ENCODE measurements around the gene AMPD3. TPM values are rescaled to one million over a fixed set of nuclear protein-coding genes. Genes with fewer than 3 reads are reported as not detected.

The AMPD3 gene
- polyA plus RNA-seq, 1 donor from 2014 or later: not detected

GRCh38 chr11:10524471-10524870 is 69.4 kb downstream of the AMPD3 start:
- Histone ChIP-seq H3K9me3 (ENCODE audit: low read length) (no peaks in the 10 kb centered on the region), H3K27ac (ENCODE audit: low read length) (no peak overlapping the region)

More at GRCh38 chr11:10524471-10524870, 69.4 kb downstream of the AMPD3 start:
- H3K4me2 ChIP-seq (ENCODE audit: low read length): no peak overlapping the region
- H4K20me1 ChIP-seq (ENCODE audit: insufficient read depth): no peaks in the 10 kb centered on the region
- no peaks in the 10 kb centered on the region for H3K27me3 ChIP-seq (ENCODE audit: insufficient read depth, low read depth, low read length)
- no peak overlapping the region for H3K4me3 ChIP-seq (ENCODE audit: low read length)
- no peaks in the 10 kb centered on the region for H3K79me2 ChIP-seq (replicated peaks; ENCODE audit: insufficient read depth, low read length)
- TF ChIP-seq SMC3 (conservative IDR thresholded peaks at IDR 0.05; ENCODE audit: poor library complexity): no peak
- no peak for TF ChIP-seq EZH2 (IDR thresholded peaks at IDR 0.05; ENCODE audit: borderline replicate concordance, insufficient read depth, low read length, poor library complexity, severe bottlenecking)
- no peak for TF ChIP-seq EP300 (conservative IDR thresholded peaks at IDR 0.05; ENCODE audit: poor library complexity, severe bottlenecking)
- TF ChIP-seq TAF1 (IDR thresholded peaks at IDR 0.05; ENCODE audit: low read depth): no peak
- TF ChIP-seq MXI1 (conservative IDR thresholded peaks at IDR 0.05; ENCODE audit: poor library complexity, severe bottlenecking): no peak
- no peak for TF ChIP-seq RAD21 (conservative IDR thresholded peaks at IDR 0.05)
- no peak for TF ChIP-seq CTCF (IDR thresholded peaks at IDR 0.05; ENCODE audit: poor library complexity, severe bottlenecking)
- TF ChIP-seq REST (IDR thresholded peaks at IDR 0.05; ENCODE audit: borderline replicate concordance): no peak
- no peak for TF ChIP-seq POLR2AphosphoS5 (IDR thresholded peaks at IDR 0.05)
- no peak overlapping the region for H3K9ac ChIP-seq (ENCODE audit: low read length)
- no peaks in the 10 kb centered on the region for H3F3A ChIP-seq (ENCODE audit: insufficient read depth, low read length, poor library complexity, severe bottlenecking)
- no peak overlapping the region for H2AFZ ChIP-seq (ENCODE audit: low read depth, low read length)
- H3K9me2 ChIP-seq (ENCODE audit: insufficient read depth, low read length): no peaks in the 10 kb centered on the region
- H3K36me3 ChIP-seq (ENCODE audit: insufficient read depth, low read length): no peaks in the 10 kb centered on the region

Data from neural cell (in vitro differentiated cells).